WTC11 (cell line): ENCODE results near the gene PTPRT.

ENCODE experiments used
- CBFB ChIP-seq: sonication (generic); formaldehyde crosslinking; IDR thresholded peaks from 2 replicates; pipeline ENCODE4 v1.8.1; 2022; ENCODE audit warnings: mild to moderate bottlenecking, low read depth, missing genetic modification reagents
- CTCF ChIP-seq: fragments of 200-600 bp; IDR thresholded peaks from 2 replicates; pipeline ENCODE4 v1.8.0; 2022; ENCODE audit warnings: antibody characterized with exemption
- E2F4 ChIP-seq: sonication (generic); formaldehyde crosslinking; IDR thresholded peaks from 2 replicates; pipeline ENCODE4 v1.8.1; 2022; ENCODE audit warnings: low read depth, mild to moderate bottlenecking, moderate library complexity, missing genetic modification reagents, borderline replicate concordance
- ESRRA ChIP-seq: sonication (generic); formaldehyde crosslinking; IDR thresholded peaks from 2 replicates; pipeline ENCODE4 v1.8.1; 2022; ENCODE audit warnings: mild to moderate bottlenecking, missing genetic modification reagents, borderline replicate concordance
- JUN ChIP-seq: sonication (generic); formaldehyde crosslinking; IDR thresholded peaks from 2 replicates; pipeline ENCODE4 v1.8.0; 2023; ENCODE audit warnings: mild to moderate bottlenecking, missing genetic modification reagents
- NR2C2 ChIP-seq: sonication (generic); formaldehyde crosslinking; IDR thresholded peaks from 2 replicates; pipeline ENCODE4 v1.8.0; 2022; ENCODE audit warnings: mild to moderate bottlenecking, missing genetic modification reagents
- TF ChIP-seq, protein P1 (sequence below): sonication (generic); formaldehyde crosslinking; IDR thresholded peaks from 2 replicates; pipeline ENCODE4 v1.8.0; 2022; ENCODE audit warnings: mild to moderate bottlenecking, missing genetic modification reagents
- TF ChIP-seq, protein P2 (sequence below): sonication (generic); formaldehyde crosslinking; conservative IDR thresholded peaks from 2 replicates; pipeline ENCODE4 v1.8.1; 2022; ENCODE audit warnings: mild to moderate bottlenecking, missing genetic modification reagents
- TF ChIP-seq, protein P3 (sequence below): sonication (generic); formaldehyde crosslinking; IDR thresholded peaks from 2 replicates; pipeline ENCODE4 v1.8.1; 2023; ENCODE audit warnings: mild to moderate bottlenecking, missing genetic modification reagents, borderline replicate concordance

- no peak for TF ChIP-seq CTCF
- TF ChIP-seq, protein P1, sequence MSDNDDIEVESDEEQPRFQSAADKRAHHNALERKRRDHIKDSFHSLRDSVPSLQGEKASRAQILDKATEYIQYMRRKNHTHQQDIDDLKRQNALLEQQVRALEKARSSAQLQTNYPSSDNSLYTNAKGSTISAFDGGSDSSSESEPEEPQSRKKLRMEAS (CRISPR knock-in tag), result no peak
- no peak for TF ChIP-seq CBFB (CRISPR knock-in tag)
- TF ChIP-seq ESRRA, result no peak
- TF ChIP-seq E2F4 (CRISPR knock-in tag), result no peak
- no peak for TF ChIP-seq NR2C2 (CRISPR knock-in tag)
- TF ChIP-seq, protein P2, sequence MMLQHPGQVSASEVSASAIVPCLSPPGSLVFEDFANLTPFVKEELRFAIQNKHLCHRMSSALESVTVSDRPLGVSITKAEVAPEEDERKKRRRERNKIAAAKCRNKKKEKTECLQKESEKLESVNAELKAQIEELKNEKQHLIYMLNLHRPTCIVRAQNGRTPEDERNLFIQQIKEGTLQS, result no peak
- no peak for TF ChIP-seq JUN (CRISPR knock-in tag)
- TF ChIP-seq, protein P3, sequence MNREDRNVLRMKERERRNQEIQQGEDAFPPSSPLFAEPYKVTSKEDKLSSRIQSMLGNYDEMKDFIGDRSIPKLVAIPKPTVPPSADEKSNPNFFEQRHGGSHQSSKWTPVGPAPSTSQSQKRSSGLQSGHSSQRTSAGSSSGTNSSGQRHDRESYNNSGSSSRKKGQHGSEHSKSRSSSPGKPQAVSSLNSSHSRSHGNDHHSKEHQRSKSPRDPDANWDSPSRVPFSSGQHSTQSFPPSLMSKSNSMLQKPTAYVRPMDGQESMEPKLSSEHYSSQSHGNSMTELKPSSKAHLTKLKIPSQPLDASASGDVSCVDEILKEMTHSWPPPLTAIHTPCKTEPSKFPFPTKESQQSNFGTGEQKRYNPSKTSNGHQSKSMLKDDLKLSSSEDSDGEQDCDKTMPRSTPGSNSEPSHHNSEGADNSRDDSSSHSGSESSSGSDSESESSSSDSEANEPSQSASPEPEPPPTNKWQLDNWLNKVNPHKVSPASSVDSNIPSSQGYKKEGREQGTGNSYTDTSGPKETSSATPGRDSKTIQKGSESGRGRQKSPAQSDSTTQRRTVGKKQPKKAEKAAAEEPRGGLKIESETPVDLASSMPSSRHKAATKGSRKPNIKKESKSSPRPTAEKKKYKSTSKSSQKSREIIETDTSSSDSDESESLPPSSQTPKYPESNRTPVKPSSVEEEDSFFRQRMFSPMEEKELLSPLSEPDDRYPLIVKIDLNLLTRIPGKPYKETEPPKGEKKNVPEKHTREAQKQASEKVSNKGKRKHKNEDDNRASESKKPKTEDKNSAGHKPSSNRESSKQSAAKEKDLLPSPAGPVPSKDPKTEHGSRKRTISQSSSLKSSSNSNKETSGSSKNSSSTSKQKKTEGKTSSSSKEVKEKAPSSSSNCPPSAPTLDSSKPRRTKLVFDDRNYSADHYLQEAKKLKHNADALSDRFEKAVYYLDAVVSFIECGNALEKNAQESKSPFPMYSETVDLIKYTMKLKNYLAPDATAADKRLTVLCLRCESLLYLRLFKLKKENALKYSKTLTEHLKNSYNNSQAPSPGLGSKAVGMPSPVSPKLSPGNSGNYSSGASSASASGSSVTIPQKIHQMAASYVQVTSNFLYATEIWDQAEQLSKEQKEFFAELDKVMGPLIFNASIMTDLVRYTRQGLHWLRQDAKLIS (CRISPR knock-in tag), result no peak
Observed at GRCh38 chr20:42082611-42083010, 1107.1 kb downstream of the PTPRT start.
